Inflammatory macrophage treated with lipopolysaccharide for 4 hours (primary cell): ENCODE data around the gene VCL.
"Not testable (repeated sequence)": the region's sequence is repeated elsewhere in the genome, so short reads cannot be mapped to it uniquely, and the experiment has no call there.

Source experiments
- DNase-seq: peaks from one replicate; pipeline ENCODE4 v3.0.0-alpha.2; 2020

VCL gene

GRCh38 chr10:73997787-73998622, at the start of gene VCL:
Gene VCL (plus strand): TSS chr10:73998116. CDS start chr10:73998208, 92 bp downstream.
- DNase-seq: peak; percentile 96

- no peak for DNase-seq
These were observed 48.8 kb upstream of the VCL start for GRCh38 chr10:73948947-73949633.

- DNase-seq: no peak
These were observed 47.6 kb upstream of the VCL start for GRCh38 chr10:73950155-73950948.

GRCh38 chr10:73953665-73954064, 44.3 kb upstream of the VCL start:
- peak; percentile 65 for DNase-seq

GRCh38 chr10:73954737-73955136, 43.2 kb upstream of the VCL start:
- no peak for DNase-seq

GRCh38 chr10:73955719-73956118, 42.2 kb upstream of the VCL start:
- DNase-seq: no peak

GRCh38 chr10:73956476-73957359, 41.2 kb upstream of the VCL start:
- peak; percentile 89 for DNase-seq

- peak; percentile 66 for DNase-seq
These were observed 38.3 kb upstream of the VCL start for GRCh38 chr10:73959484-73960243.

- DNase-seq: no peak
These were observed 35.5 kb upstream of the VCL start for GRCh38 chr10:73962386-73962785.

GRCh38 chr10:73963533-73963932, 34.4 kb upstream of the VCL start:
- DNase-seq: not testable (repeated sequence)

- no peak for DNase-seq
These were observed 33.2 kb upstream of the VCL start for GRCh38 chr10:73964743-73965142.

- DNase-seq: not testable (repeated sequence)
These were observed 32.5 kb upstream of the VCL start for GRCh38 chr10:73965267-73965889.

GRCh38 chr10:73965890-73966768, 31.8 kb upstream of the VCL start:
- DNase-seq: peak; percentile 67

GRCh38 chr10:73967022-73967429, 30.9 kb upstream of the VCL start:
- no peak for DNase-seq

- no peak for DNase-seq
These were observed 30.4 kb upstream of the VCL start for GRCh38 chr10:73967544-73967943.

- DNase-seq: no peak
These were observed 29.8 kb upstream of the VCL start for GRCh38 chr10:73968098-73968521.

- DNase-seq: peak; percentile 69
These were observed 28.6 kb upstream of the VCL start for GRCh38 chr10:73969224-73969841.

GRCh38 chr10:73970845-73971244, 27.1 kb upstream of the VCL start:
- DNase-seq: no peak

GRCh38 chr10:73971636-73972354, 26.1 kb upstream of the VCL start:
- no peak for DNase-seq
